KMS-11 (cell line): ENCODE data around the gene TTF1.

Experiments used
- H2AFZ ChIP-seq: fragments of 200-600 bp; sonication (generic); 2 replicates; pipeline ENCODE4 v1.6.1; 2016; ENCODE audit warnings: antibody characterized with exemption, mixed run types, low read depth
- H3K27ac ChIP-seq: fragments of 200-600 bp; sonication (generic); 2 replicates; pipeline ENCODE4 v1.6.1; 2016; ENCODE audit warnings: mild to moderate bottlenecking, mixed run types
- H3K27me3 ChIP-seq: fragments of 200-600 bp; sonication (generic); 2 replicates; pipeline ENCODE4 v1.6.1; 2017; ENCODE audit warnings: mild to moderate bottlenecking, low read depth, mixed run types, moderate library complexity; ENCODE audit not compliant: insufficient read depth
- H3K36me3 ChIP-seq: fragments of 200-600 bp; sonication (generic); 2 replicates; pipeline ENCODE4 v1.6.1; 2017; ENCODE audit warnings: mild to moderate bottlenecking, mixed run types; ENCODE audit not compliant: insufficient read depth
- H3K4me1 ChIP-seq: fragments of 200-600 bp; sonication (generic); 2 replicates; pipeline ENCODE4 v1.6.1; 2016; ENCODE audit warnings: mild to moderate bottlenecking, low read depth, mixed run types; ENCODE audit not compliant: poor library complexity, severe bottlenecking
- H3K4me2 ChIP-seq: fragments of 200-600 bp; sonication (generic); 2 replicates; pipeline ENCODE4 v1.7.0; 2016; ENCODE audit warnings: mild to moderate bottlenecking, mixed run types
- H3K4me3 ChIP-seq: fragments of 200-600 bp; sonication (generic); IDR thresholded peaks from 2 replicates; pipeline ENCODE4 v1.6.1; 2017; ENCODE audit warnings: low read depth, low read length, mixed read lengths; ENCODE audit not compliant: insufficient read depth
- H3K79me2 ChIP-seq: fragments of 200-600 bp; sonication (generic); 2 replicates; pipeline ENCODE4 v1.6.1; 2016; ENCODE audit warnings: low read depth, mixed run types; ENCODE audit not compliant: insufficient read depth
- H3K9ac ChIP-seq: fragments of 200-600 bp; sonication (generic); 2 replicates; pipeline ENCODE4 v1.6.1; 2016; ENCODE audit warnings: mild to moderate bottlenecking, mixed run types
- H4K20me1 ChIP-seq: fragments of 200-600 bp; sonication (generic); 2 replicates; pipeline ENCODE4 v1.6.1; 2016; ENCODE audit warnings: mild to moderate bottlenecking, mixed run types; ENCODE audit not compliant: insufficient read depth
- CTCF ChIP-seq: fragments of 200-600 bp; sonication (generic); conservative IDR thresholded peaks from 2 replicates; pipeline ENCODE4 v1.6.1; 2017; ENCODE audit warnings: low read depth, mild to moderate bottlenecking, antibody characterized with exemption, low read length, moderate library complexity, mixed read lengths

TTF1 gene

DNA sequence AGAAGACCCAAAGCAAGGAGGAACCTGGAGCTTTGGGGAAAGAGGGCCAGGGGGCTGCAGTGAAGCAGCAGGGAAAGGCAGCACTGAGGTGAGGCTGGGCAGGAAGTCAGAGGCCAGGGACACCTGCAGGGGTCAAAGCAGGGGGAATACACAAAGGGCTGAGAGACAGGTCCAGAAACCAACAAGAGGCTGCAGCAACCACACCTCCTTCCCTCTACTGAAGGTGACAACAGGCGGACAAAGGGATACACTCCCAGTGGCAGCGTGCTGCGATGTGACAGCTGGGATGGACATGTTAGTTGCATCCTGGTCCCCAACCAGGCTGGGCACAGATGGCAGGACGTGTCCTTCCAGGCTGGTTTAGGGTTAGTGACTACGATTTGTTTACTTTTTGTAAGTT is 15.9 kb upstream of the TTF1 start:
- Histone ChIP-seq H3K4me2 (no peak overlapping the region), H2AFZ (no peak overlapping the region), H3K36me3 (no peaks in the 10 kb centered on the region), H3K4me3 (no peak overlapping the region), H3K9ac (no peak overlapping the region), H3K27ac (no peak overlapping the region), H3K79me2 (no peaks in the 10 kb centered on the region), H3K4me1 (no peaks in the 10 kb centered on the region), H4K20me1 (no peaks in the 10 kb centered on the region), H3K27me3 (peaks cover 49% of the 10 kb centered on the region)
- no peak for TF ChIP-seq CTCF

- H4K20me1 ChIP-seq, result no peaks in the 10 kb centered on the region
- no peaks in the 10 kb centered on the region for H3K79me2 ChIP-seq
- no peaks in the 10 kb centered on the region for H3K4me1 ChIP-seq
- no peak overlapping the region for H3K9ac ChIP-seq
- no peak for TF ChIP-seq CTCF
- no peak overlapping the region for H3K4me3 ChIP-seq
- peaks cover 38% of the 10 kb centered on the region; the same call in 1 of the 2 replicates for H3K27me3 ChIP-seq
- no peaks in the 10 kb centered on the region for H3K36me3 ChIP-seq
- no peak overlapping the region for H3K27ac ChIP-seq
- no peak overlapping the region for H2AFZ ChIP-seq
- H3K4me2 ChIP-seq, result no peak overlapping the region
Measured at GRCh38 chr9:132418726-132419363, 12.2 kb upstream of the TTF1 start.

GRCh38 chr9:132415181-132415580 is 8.5 kb upstream of the TTF1 start:
- peaks cover 60% of the 10 kb centered on the region for H3K27me3 ChIP-seq
- no peak for TF ChIP-seq CTCF
- no peaks in the 10 kb centered on the region for H3K79me2 ChIP-seq
- H3K9ac ChIP-seq, result no peak overlapping the region
- no peak overlapping the region for H2AFZ ChIP-seq
- no peaks in the 10 kb centered on the region for H3K36me3 ChIP-seq
- peaks cover 8% of the 10 kb centered on the region for H3K4me1 ChIP-seq
- no peaks in the 10 kb centered on the region for H4K20me1 ChIP-seq
- H3K27ac ChIP-seq, result no peak overlapping the region
- H3K4me3 ChIP-seq, result no peak overlapping the region
- H3K4me2 ChIP-seq, result no peak overlapping the region

- Histone ChIP-seq H3K9ac (no peak overlapping the region), H2AFZ (no peak overlapping the region), H4K20me1 (no peaks in the 10 kb centered on the region), H3K4me3 (no peak overlapping the region), H3K27ac (no peak overlapping the region), H3K79me2 (no peaks in the 10 kb centered on the region), H3K36me3 (no peaks in the 10 kb centered on the region), H3K4me1 (peaks cover 10% of the 10 kb centered on the region), H3K4me2 (no peak overlapping the region), H3K27me3 (peaks cover 64% of the 10 kb centered on the region)
- no peak for TF ChIP-seq CTCF
Measured at GRCh38 chr9:132414731-132415130, 8.1 kb upstream of the TTF1 start.
